ENCODE data around the gene STAP1.
"Not testable (repeated sequence)": the region's sequence is repeated elsewhere in the genome, so short reads cannot be mapped to it uniquely, and the experiment has no call there.

Gene STAP1

GRCh38 chr4:67615119-67615518, 56.6 kb downstream of the STAP1 start:
- H3K36me3 ChIP-seq (ENCODE audit: control insufficient read depth, insufficient read depth, low read length), result peaks cover 30% of the 10 kb centered on the region
- H3K9me3 ChIP-seq (ENCODE audit: control insufficient read depth, low read length), result no peaks in the 10 kb centered on the region
- H3K27ac ChIP-seq (ENCODE audit: low read depth, low read length, severe bottlenecking), result no peak overlapping the region
- H3K4me1 ChIP-seq (ENCODE audit: control insufficient read depth, insufficient read depth, low read length, poor library complexity, severe bottlenecking), result no peaks in the 10 kb centered on the region
- no peak overlapping the region for H3K4me3 ChIP-seq (ENCODE audit: extremely low read depth, insufficient read depth, low read length, poor library complexity, severe bottlenecking)
- WGBS, 2 experiments (ENCODE audit: insufficient coverage in 2 of 2), result 100% methylated on average over 2 to 4 of the region's 5 CpGs

DNA sequence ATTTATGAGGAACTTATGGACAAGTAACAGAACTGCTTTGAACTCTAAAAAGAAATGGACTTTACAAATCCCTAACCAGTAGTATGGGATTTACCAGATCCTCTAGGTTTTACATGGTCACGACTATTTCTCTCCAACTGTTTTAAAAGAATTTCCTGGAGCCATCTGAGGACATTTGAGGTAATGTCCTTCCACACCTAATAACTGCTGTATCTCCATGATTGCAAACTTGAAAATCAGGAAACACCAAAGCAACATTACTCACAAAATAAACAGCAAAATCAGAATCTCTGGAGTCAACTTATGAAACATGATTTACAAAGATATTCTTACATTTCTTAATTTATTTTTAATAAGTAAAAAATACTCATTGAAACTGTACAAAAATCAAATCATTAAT, 58.0 kb downstream of the STAP1 start:
- WGBS, 2 experiments (ENCODE audit: insufficient coverage in 2 of 2), result 92 to 100% methylated on average over 1 of the region's 1 CpG
- no peak overlapping the region for H3K4me3 ChIP-seq (ENCODE audit: extremely low read depth, insufficient read depth, low read length, poor library complexity, severe bottlenecking)
- no peak overlapping the region for H3K27ac ChIP-seq (ENCODE audit: low read depth, low read length, severe bottlenecking)
- H3K4me1 ChIP-seq (ENCODE audit: control insufficient read depth, insufficient read depth, low read length, poor library complexity, severe bottlenecking), result no peaks in the 10 kb centered on the region
- no peaks in the 10 kb centered on the region for H3K9me3 ChIP-seq (ENCODE audit: control insufficient read depth, low read length)
- H3K36me3 ChIP-seq (ENCODE audit: control insufficient read depth, insufficient read depth, low read length), result peaks cover 42% of the 10 kb centered on the region

GRCh38 chr4:67624939-67625338, 66.4 kb downstream of the STAP1 start:
- Histone ChIP-seq H3K36me3 (ENCODE audit: control insufficient read depth, insufficient read depth, low read length) (peaks cover 60% of the 10 kb centered on the region), H3K27ac (ENCODE audit: low read depth, low read length, severe bottlenecking) (no peak overlapping the region), H3K4me3 (ENCODE audit: extremely low read depth, insufficient read depth, low read length, poor library complexity, severe bottlenecking) (no peak overlapping the region), H3K9me3 (ENCODE audit: control insufficient read depth, low read length) (no peaks in the 10 kb centered on the region), H3K4me1 (ENCODE audit: control insufficient read depth, insufficient read depth, low read length, poor library complexity, severe bottlenecking) (no peaks in the 10 kb centered on the region)
- WGBS, 2 experiments (ENCODE audit: insufficient coverage in 2 of 2), result 83 to 95% methylated on average over 1 to 3 of the region's 3 CpGs

- no peaks in the 10 kb centered on the region for H3K9me3 ChIP-seq (ENCODE audit: control insufficient read depth, low read length)
- H3K36me3 ChIP-seq (ENCODE audit: control insufficient read depth, insufficient read depth, low read length), result peaks cover 30% of the 10 kb centered on the region
- H3K27ac ChIP-seq (ENCODE audit: low read depth, low read length, severe bottlenecking), result no peak overlapping the region
- 87 to 94% methylated on average over 2 to 3 of the region's 3 CpGs for WGBS, 2 experiments (ENCODE audit: insufficient coverage in 2 of 2)
- no peak overlapping the region for H3K4me3 ChIP-seq (ENCODE audit: extremely low read depth, insufficient read depth, low read length, poor library complexity, severe bottlenecking)
- no peaks in the 10 kb centered on the region for H3K4me1 ChIP-seq (ENCODE audit: control insufficient read depth, insufficient read depth, low read length, poor library complexity, severe bottlenecking)
Measured at GRCh38 chr4:67632492-67632891, 74.0 kb downstream of the STAP1 start.

GRCh38 chr4:67634741-67635140, 76.2 kb downstream of the STAP1 start:
- H3K9me3 ChIP-seq (ENCODE audit: control insufficient read depth, low read length), result peaks cover 7% of the 10 kb centered on the region
- H3K36me3 ChIP-seq (ENCODE audit: control insufficient read depth, insufficient read depth, low read length), result peaks cover 33% of the 10 kb centered on the region
- H3K4me1 ChIP-seq (ENCODE audit: control insufficient read depth, insufficient read depth, low read length, poor library complexity, severe bottlenecking), result no peaks in the 10 kb centered on the region
- H3K27ac ChIP-seq (ENCODE audit: low read depth, low read length, severe bottlenecking), result no peak overlapping the region
- WGBS, 2 experiments (ENCODE audit: insufficient coverage in 2 of 2), result 100% methylated on average over 1 of the region's 2 CpGs; no CpG with 5 or more reads in 1 of the 2 experiments
- H3K4me3 ChIP-seq (ENCODE audit: extremely low read depth, insufficient read depth, low read length, poor library complexity, severe bottlenecking), result no peak overlapping the region

GRCh38 chr4:67635331-67635730, 76.8 kb downstream of the STAP1 start:
- Histone ChIP-seq H3K4me3 (ENCODE audit: extremely low read depth, insufficient read depth, low read length, poor library complexity, severe bottlenecking) (no peak overlapping the region), H3K27ac (ENCODE audit: low read depth, low read length, severe bottlenecking) (no peak overlapping the region), H3K36me3 (ENCODE audit: control insufficient read depth, insufficient read depth, low read length) (peaks cover 30% of the 10 kb centered on the region), H3K9me3 (ENCODE audit: control insufficient read depth, low read length) (peaks cover 7% of the 10 kb centered on the region), H3K4me1 (ENCODE audit: control insufficient read depth, insufficient read depth, low read length, poor library complexity, severe bottlenecking) (no peaks in the 10 kb centered on the region)
- WGBS, 2 experiments (ENCODE audit: insufficient coverage in 2 of 2), result 94 to 100% methylated on average over 1 to 2 of the region's 2 CpGs

GRCh38 chr4:67636978-67637377, 78.5 kb downstream of the STAP1 start:
- H3K27ac ChIP-seq (ENCODE audit: low read depth, low read length, severe bottlenecking); H3K4me1 ChIP-seq (ENCODE audit: control insufficient read depth, insufficient read depth, low read length, poor library complexity, severe bottlenecking); H3K4me3 ChIP-seq (ENCODE audit: extremely low read depth, insufficient read depth, low read length, poor library complexity, severe bottlenecking); H3K9me3 ChIP-seq (ENCODE audit: control insufficient read depth, low read length): not testable (repeated sequence)
- peaks cover 33% of the 10 kb centered on the region for H3K36me3 ChIP-seq (ENCODE audit: control insufficient read depth, insufficient read depth, low read length)
- 100% methylated on average over 1 to 12 of the region's 30 CpGs for WGBS, 2 experiments (ENCODE audit: insufficient coverage in 2 of 2)

GRCh38 chr4:67638136-67638535, 79.6 kb downstream of the STAP1 start:
- no peak overlapping the region for H3K27ac ChIP-seq (ENCODE audit: low read depth, low read length, severe bottlenecking)
- WGBS, 2 experiments (ENCODE audit: insufficient coverage in 2 of 2), result 92 to 93% methylated on average over 3 of the region's 5 CpGs
- H3K36me3 ChIP-seq (ENCODE audit: control insufficient read depth, insufficient read depth, low read length), result peaks cover 32% of the 10 kb centered on the region
- peaks cover 7% of the 10 kb centered on the region for H3K9me3 ChIP-seq (ENCODE audit: control insufficient read depth, low read length)
- H3K4me1 ChIP-seq (ENCODE audit: control insufficient read depth, insufficient read depth, low read length, poor library complexity, severe bottlenecking), result no peaks in the 10 kb centered on the region
- no peak overlapping the region for H3K4me3 ChIP-seq (ENCODE audit: extremely low read depth, insufficient read depth, low read length, poor library complexity, severe bottlenecking)

DNA sequence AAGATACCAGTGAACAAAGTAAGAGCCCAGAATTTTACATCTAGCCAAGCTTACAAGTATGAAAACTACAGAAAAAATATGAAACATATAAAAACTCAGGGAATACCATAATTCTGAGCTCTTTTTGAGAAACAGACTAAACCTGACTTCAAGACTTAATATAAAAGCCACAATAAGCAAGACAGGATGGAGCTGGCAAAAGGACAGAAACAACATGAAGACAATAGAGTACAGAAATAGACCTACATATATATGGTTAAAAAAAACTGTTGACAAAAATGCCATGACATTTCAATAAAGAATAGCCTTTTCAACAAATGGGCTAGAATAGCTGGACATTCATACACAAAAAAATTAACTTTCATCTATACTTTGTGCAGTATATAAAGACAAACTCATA, 93.0 kb downstream of the STAP1 start:
- peaks cover 37% of the 10 kb centered on the region for H3K36me3 ChIP-seq (ENCODE audit: control insufficient read depth, insufficient read depth, low read length)
- H3K27ac ChIP-seq (ENCODE audit: low read depth, low read length, severe bottlenecking), result no peak overlapping the region

More for the DNA sequence above, 93.0 kb downstream of the STAP1 start:
- Histone ChIP-seq H3K4me3 (ENCODE audit: extremely low read depth, insufficient read depth, low read length, poor library complexity, severe bottlenecking) (no peak overlapping the region), H3K9me3 (ENCODE audit: control insufficient read depth, low read length) (no peaks in the 10 kb centered on the region), H3K4me1 (ENCODE audit: control insufficient read depth, insufficient read depth, low read length, poor library complexity, severe bottlenecking) (no peaks in the 10 kb centered on the region)
